Coronary artery (tissue), 2 donors: Measurements from ENCODE around the gene LSG1.

ENCODE experiments used
- DNase-seq: peaks from one replicate; pipeline ENCODE4 v3.0.0-alpha.2; 2017; ENCODE audit warnings: low spot score
- H3K27ac ChIP-seq, 2 donors: fragments of 200-600 bp; sonication (generic); one replicate each; pipeline ENCODE4 v1.5.1; 2016 to 2019
- H3K4me3 ChIP-seq: fragments of 200-600 bp; sonication (generic); 2 replicates; pipeline ENCODE4 v1.5.1; 2016; ENCODE audit warnings: mild to moderate bottlenecking, moderate library complexity
- CTCF ChIP-seq: fragments of 200-600 bp; sonication (generic); IDR thresholded peaks from one replicate; pipeline ENCODE4 v1.5.1; 2019; ENCODE audit warnings: antibody characterized with exemption

The LSG1 gene

GRCh38 chr3:194673761-194674160 is 1.8 kb upstream of the LSG1 start:
- peak; percentile 49 for DNase-seq
- H3K4me3 ChIP-seq, result no peak overlapping the region
- no peak overlapping the region for H3K27ac ChIP-seq
- TF ChIP-seq CTCF, result no peak

GRCh38 chr3:194672876-194673275 is 885 bp upstream of the LSG1 start:
- TF ChIP-seq CTCF, result no peak
- H3K4me3 ChIP-seq, result peak overlapping the region; percentile 77
- no peak for DNase-seq
- H3K27ac ChIP-seq, result peak overlapping the region; percentile 79 to 84

- DNase-seq, result no peak
- TF ChIP-seq CTCF, result no peak
- peak overlapping the region; percentile 77 for H3K4me3 ChIP-seq
- peak overlapping the region; percentile 79 to 84 for H3K27ac ChIP-seq
These were observed 486 bp downstream of the LSG1 start for GRCh38 chr3:194671511-194671899.

- no peak for DNase-seq
- Histone ChIP-seq H3K27ac (no peak overlapping the region), H3K4me3 (no peak overlapping the region)
- TF ChIP-seq CTCF, result no peak
These were observed 4.6 kb downstream of the LSG1 start for GRCh38 chr3:194667363-194667762.

- H3K27ac ChIP-seq, result no peak overlapping the region
- no peak overlapping the region for H3K4me3 ChIP-seq
- no peak for DNase-seq
- no peak for TF ChIP-seq CTCF
These were observed 7.1 kb downstream of the LSG1 start for GRCh38 chr3:194664857-194665256.

GRCh38 chr3:194661946-194662345 is 10.0 kb downstream of the LSG1 start:
- peak; percentile 14 for DNase-seq
- H3K4me3 ChIP-seq, result no peak overlapping the region
- no peak for TF ChIP-seq CTCF
- H3K27ac ChIP-seq, result no peak overlapping the region

GRCh38 chr3:194661374-194661773 is 10.6 kb downstream of the LSG1 start:
- peak; percentile 12 for DNase-seq
- H3K27ac ChIP-seq, result no peak overlapping the region
- TF ChIP-seq CTCF, result no peak
- no peak overlapping the region for H3K4me3 ChIP-seq
